CD4-positive, alpha-beta T cell (primary cell): ENCODE results near the gene FAAP20. TPM values are rescaled to one million over a fixed set of nuclear protein-coding genes. Genes with fewer than 3 reads are reported as not detected.

ENCODE experiments used
- ATAC-seq: fragments of 200-7000 bp; cut with Tn5 transposase; one replicate; pipeline ENCODE4 v1.10.0; 2022; ENCODE audit warnings: mild to moderate bottlenecking; ENCODE audit not compliant: poor library complexity
- CTCF ChIA-PET: fragments of 350-600 bp; sonication (Branson Sonifier 250); formaldehyde crosslinking; loops from one replicate; lab custom pipeline; 2021; ENCODE audit warnings: antibody characterized with exemption, inconsistent platforms; lab: Charles Lee
- POLR2A ChIA-PET: fragments of 350-600 bp; sonication (Branson Sonifier 250); formaldehyde crosslinking; loops from one replicate; lab custom pipeline; 2021; ENCODE audit warnings: antibody characterized with exemption, inconsistent platforms; lab: Charles Lee
- DNase-seq, 14 experiments: peaks; one replicate each; pipeline ENCODE4 v3.0.0-alpha.2; 2013 to 2020; ENCODE audit warnings: mixed read lengths in 2 of 14
- H3K27ac ChIP-seq, 2 donors: one replicate each; pipeline versions ENCODE4 v1.5.1 to v1.7.0; 2013; ENCODE audit warnings: low read length in 2 of 2, low read depth in 1 of 2, mild to moderate bottlenecking in 1 of 2
- H3K27me3 ChIP-seq, 2 experiments: 1 replicate in 1 of 2; 2 replicates in 1 of 2; pipeline versions ENCODE4 v1.6.1 to v1.7.0; 2013; ENCODE audit warnings: low read length in 2 of 2, control low read depth in 1 of 2, mild to moderate bottlenecking in 1 of 2, moderate library complexity in 1 of 2; ENCODE audit not compliant: insufficient read depth in 2 of 2, control insufficient read depth in 1 of 2
- H3K36me3 ChIP-seq: one replicate; pipeline ENCODE4 v1.6.1; 2013; ENCODE audit warnings: low read length, control low read depth; ENCODE audit not compliant: insufficient read depth
- H3K4me1 ChIP-seq: one replicate; pipeline ENCODE4 v1.6.1; 2013; ENCODE audit warnings: low read length, control low read depth; ENCODE audit not compliant: insufficient read depth
- H3K4me3 ChIP-seq: one replicate; pipeline ENCODE4 v1.5.1; 2013; ENCODE audit warnings: mild to moderate bottlenecking, low read length, moderate library complexity
- H3K9me3 ChIP-seq, 2 experiments: 1 replicate in 1 of 2; 2 replicates in 1 of 2; pipeline versions ENCODE4 v1.6.1 to v1.7.0; 2013; ENCODE audit warnings: low read length in 2 of 2, mild to moderate bottlenecking in 2 of 2, control low read depth in 1 of 2, moderate library complexity in 1 of 2; ENCODE audit not compliant: control insufficient read depth in 1 of 2, insufficient read depth in 1 of 2
- H3K27ac Mint-ChIP-seq: one replicate; pipeline ENCODE4 v1.8.0; 2020; ENCODE audit warnings: mixed read lengths
- H3K27me3 Mint-ChIP-seq: one replicate; pipeline ENCODE4 v1.8.0; 2021; ENCODE audit warnings: mixed read lengths
- H3K36me3 Mint-ChIP-seq: one replicate; pipeline ENCODE4 v1.8.0; 2021; ENCODE audit warnings: low read depth, mixed read lengths
- H3K4me1 Mint-ChIP-seq: one replicate; pipeline ENCODE4 v1.8.0; 2021; ENCODE audit warnings: low read depth, mixed read lengths
- H3K4me3 Mint-ChIP-seq: one replicate; pipeline ENCODE4 v1.8.0; 2020; ENCODE audit warnings: mild to moderate bottlenecking, mixed read lengths
- H3K9me3 Mint-ChIP-seq: one replicate; pipeline ENCODE4 v1.8.0; 2020; ENCODE audit warnings: mixed read lengths
- intact Hi-C, 2 experiments: fragments of 100-400 bp; cut with DNase I in 1 of 2; cut with micrococcal nuclease in 1 of 2; formaldehyde crosslinking; loops; one replicate each; pipeline versions ENCODE4 v1.15.1 to v1.9.0; 2023 to 2025; cut with DNase I, micrococcal nuclease
- total RNA-seq, 174 experiments: library from RNA in 2 of 174; stranded (reverse) in 2 of 174; gene quantifications; one replicate each; pipeline ENCODE4 v1.2.3 and lab custom pipeline; 2021 to 2026
- TF ChIP-seq, protein P1 (sequence below): fragments of 200-600 bp; IDR thresholded peaks from one replicate; pipeline ENCODE4 v1.8.0; 2022; ENCODE audit warnings: antibody characterized with exemption, mild to moderate bottlenecking

FAAP20 gene
- total RNA-seq, 2 experiments from 2014 or later, result 51.7 to 53.1 TPM

DNA sequence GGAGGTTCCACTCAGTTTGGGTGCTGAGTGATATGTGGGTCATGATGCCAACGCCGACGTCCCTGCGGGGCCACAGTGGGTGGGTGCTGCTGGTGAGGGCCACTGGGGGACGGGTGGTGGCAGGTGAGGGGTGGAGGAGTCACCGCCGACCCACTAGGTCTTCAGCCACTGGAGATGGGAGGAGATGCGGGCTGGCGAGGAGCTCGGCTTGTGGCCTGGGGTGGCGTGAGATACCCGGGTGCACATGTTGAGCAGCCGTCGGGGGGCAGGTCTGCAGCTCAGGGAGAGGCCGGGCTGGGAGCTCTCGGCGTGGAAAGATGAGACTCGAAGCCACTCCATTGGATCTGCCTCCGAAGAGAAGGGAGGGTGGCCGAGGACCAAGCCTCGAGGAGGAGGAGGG is 40.5 kb downstream of the FAAP20 start:
- no peak for ATAC-seq
- TF ChIP-seq, protein P1, sequence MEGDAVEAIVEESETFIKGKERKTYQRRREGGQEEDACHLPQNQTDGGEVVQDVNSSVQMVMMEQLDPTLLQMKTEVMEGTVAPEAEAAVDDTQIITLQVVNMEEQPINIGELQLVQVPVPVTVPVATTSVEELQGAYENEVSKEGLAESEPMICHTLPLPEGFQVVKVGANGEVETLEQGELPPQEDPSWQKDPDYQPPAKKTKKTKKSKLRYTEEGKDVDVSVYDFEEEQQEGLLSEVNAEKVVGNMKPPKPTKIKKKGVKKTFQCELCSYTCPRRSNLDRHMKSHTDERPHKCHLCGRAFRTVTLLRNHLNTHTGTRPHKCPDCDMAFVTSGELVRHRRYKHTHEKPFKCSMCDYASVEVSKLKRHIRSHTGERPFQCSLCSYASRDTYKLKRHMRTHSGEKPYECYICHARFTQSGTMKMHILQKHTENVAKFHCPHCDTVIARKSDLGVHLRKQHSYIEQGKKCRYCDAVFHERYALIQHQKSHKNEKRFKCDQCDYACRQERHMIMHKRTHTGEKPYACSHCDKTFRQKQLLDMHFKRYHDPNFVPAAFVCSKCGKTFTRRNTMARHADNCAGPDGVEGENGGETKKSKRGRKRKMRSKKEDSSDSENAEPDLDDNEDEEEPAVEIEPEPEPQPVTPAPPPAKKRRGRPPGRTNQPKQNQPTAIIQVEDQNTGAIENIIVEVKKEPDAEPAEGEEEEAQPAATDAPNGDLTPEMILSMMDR, result no peak
- no peak for DNase-seq
- H3K4me1 Mint-ChIP-seq, result peaks cover 21% of the 10 kb centered on the region
- H3K9me3 ChIP-seq, result no peaks in the 10 kb centered on the region
- H3K4me1 ChIP-seq, result peaks cover 23% of the 10 kb centered on the region
- no peak overlapping the region for H3K4me3 ChIP-seq
- no peak overlapping the region for H3K4me3 Mint-ChIP-seq
- no peaks in the 10 kb centered on the region for H3K27me3 ChIP-seq
- CTCF ChIA-PET, result interaction anchor here (0.9 kb wide), 1 partner anchor 20 kb away, joined by 4 read pairs; no protein-coding TSS in a partner anchor
- intact Hi-C loops, result no loop called here
- no peaks in the 10 kb centered on the region for H3K27me3 Mint-ChIP-seq
- POLR2A ChIA-PET, result no interaction called here
- no peak overlapping the region for H3K27ac Mint-ChIP-seq
- H3K9me3 Mint-ChIP-seq, result no peaks in the 10 kb centered on the region
- H3K27ac ChIP-seq, result no peak overlapping the region
- H3K36me3 Mint-ChIP-seq, result peaks cover 37% of the 10 kb centered on the region
- H3K36me3 ChIP-seq, result peaks cover 19% of the 10 kb centered on the region

DNA sequence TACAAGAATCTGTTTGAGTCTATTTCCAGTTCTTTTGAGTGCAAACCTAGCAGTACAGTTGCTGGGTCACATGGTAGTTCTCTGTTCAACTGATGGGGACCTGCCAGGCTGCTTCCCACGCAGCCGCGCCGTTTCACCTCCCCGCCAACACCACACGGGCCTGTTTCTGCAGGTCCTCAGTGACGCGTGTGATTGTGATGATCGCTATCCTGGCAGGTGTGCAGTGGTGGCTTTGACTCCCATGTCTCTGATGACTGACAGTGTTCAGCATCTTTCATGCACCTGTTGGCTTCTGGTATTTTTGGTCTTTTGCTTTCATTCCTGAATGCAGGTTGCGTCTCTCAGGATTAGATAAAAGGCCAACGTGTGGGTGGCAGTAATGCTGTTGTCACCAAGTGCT is 41.6 kb downstream of the FAAP20 start:
- intact Hi-C loops, result no loop called here
- peak overlapping the region; percentile 72 for H3K4me3 Mint-ChIP-seq
- Histone ChIP-seq H3K4me1 (peaks cover 34% of the 10 kb centered on the region), H3K27me3 (no peaks in the 10 kb centered on the region), H3K4me3 (no peak overlapping the region), H3K36me3 (peaks cover 19% of the 10 kb centered on the region), H3K9me3 (no peaks in the 10 kb centered on the region), H3K27ac (no peak overlapping the region)
- no peaks in the 10 kb centered on the region for H3K9me3 Mint-ChIP-seq
- POLR2A ChIA-PET, result no interaction called here
- peak overlapping the region; percentile 92 for H3K27ac Mint-ChIP-seq
- peak; percentile 77 for ATAC-seq
- peak in 7 of 14 experiments; percentile 23 to 71 (median 43) for DNase-seq
- peaks cover 30% of the 10 kb centered on the region for H3K36me3 Mint-ChIP-seq
- TF ChIP-seq, protein P1, result no peak
- peaks cover 21% of the 10 kb centered on the region for H3K4me1 Mint-ChIP-seq
- H3K27me3 Mint-ChIP-seq, result no peaks in the 10 kb centered on the region
- CTCF ChIA-PET, result no interaction called here

DNA sequence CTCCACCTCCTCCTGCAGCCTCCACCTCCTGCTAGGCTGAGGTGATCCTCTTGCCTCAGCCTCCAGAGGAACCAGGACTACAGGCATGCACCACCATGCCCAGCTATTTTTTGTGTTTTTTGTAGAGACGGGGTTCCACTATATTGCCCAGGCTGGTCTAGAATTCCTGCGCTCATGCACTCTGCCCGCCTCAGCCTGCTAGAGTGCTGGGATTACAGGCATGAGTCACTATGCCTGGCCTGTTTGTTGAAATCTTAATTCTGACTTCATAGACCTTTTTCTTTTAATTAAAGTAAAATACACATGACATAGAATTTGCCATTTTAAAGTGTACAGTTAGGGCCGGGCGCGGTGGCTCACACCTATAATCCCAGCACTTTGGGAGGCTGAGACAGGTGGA is 42.7 kb downstream of the FAAP20 start:
- ATAC-seq, result no peak
- Mint-ChIP-seq H3K27me3 (no peaks in the 10 kb centered on the region), H3K27ac (peak overlapping the region; percentile 92), H3K4me1 (peaks cover 21% of the 10 kb centered on the region), H3K4me3 (no peak overlapping the region), H3K9me3 (no peaks in the 10 kb centered on the region), H3K36me3 (peaks cover 24% of the 10 kb centered on the region)
- Histone ChIP-seq H3K4me3 (no peak overlapping the region), H3K9me3 (no peaks in the 10 kb centered on the region), H3K36me3 (peaks cover 19% of the 10 kb centered on the region), H3K27ac (no peak overlapping the region), H3K4me1 (peaks cover 44% of the 10 kb centered on the region), H3K27me3 (no peaks in the 10 kb centered on the region)
- intact Hi-C loops, result no loop called here
- ChIA-PET POLR2A (no interaction called here), CTCF (interaction anchor here (1.7 kb wide), 1 partner anchor 12 kb away, joined by 8 read pairs; no protein-coding TSS in a partner anchor)
- TF ChIP-seq, protein P1, result no peak
- DNase-seq, result no peak
